H1 (cell line): ENCODE data around the gene FHIP2A.

Experiments
- PHF8 ChIP-seq: fragments of 200-600 bp; sonication (generic); conservative IDR thresholded peaks from 2 replicates; pipeline ENCODE4 v1.7.1; 2012; ENCODE audit warnings: low read depth, mild to moderate bottlenecking, inconsistent platforms, low read length, moderate library complexity
- RNF2 ChIP-seq: fragments of 200-900, 300-1000 bp; sonication (generic); IDR thresholded peaks from 2 replicates; pipeline ENCODE4 v1.7.1; 2016; ENCODE audit warnings: borderline replicate concordance, low read depth, mild to moderate bottlenecking, antibody characterized with exemption, low read length; ENCODE audit not compliant: poor library complexity, severe bottlenecking; ENCODE audit errors: missing control alignments
- SAP30 ChIP-seq: fragments of 300-600 bp; sonication (generic); IDR thresholded peaks from 2 replicates; pipeline ENCODE4 v1.7.1; 2012; ENCODE audit warnings: low read length, moderate library complexity, mild to moderate bottlenecking, inconsistent platforms; ENCODE audit not compliant: insufficient read depth, insufficient replicate concordance

- TF ChIP-seq RNF2 (no peak), PHF8 (no peak), SAP30 (no peak)
These were observed 47.9 kb downstream of the FHIP2A start for GRCh38 chr10:114869520-114869892.
